ENCODE measurements around the gene CA7.
"Not testable (repeated sequence)": the region's sequence is repeated elsewhere in the genome, so short reads cannot be mapped to it uniquely, and the experiment has no call there.

CA7 gene

DNA sequence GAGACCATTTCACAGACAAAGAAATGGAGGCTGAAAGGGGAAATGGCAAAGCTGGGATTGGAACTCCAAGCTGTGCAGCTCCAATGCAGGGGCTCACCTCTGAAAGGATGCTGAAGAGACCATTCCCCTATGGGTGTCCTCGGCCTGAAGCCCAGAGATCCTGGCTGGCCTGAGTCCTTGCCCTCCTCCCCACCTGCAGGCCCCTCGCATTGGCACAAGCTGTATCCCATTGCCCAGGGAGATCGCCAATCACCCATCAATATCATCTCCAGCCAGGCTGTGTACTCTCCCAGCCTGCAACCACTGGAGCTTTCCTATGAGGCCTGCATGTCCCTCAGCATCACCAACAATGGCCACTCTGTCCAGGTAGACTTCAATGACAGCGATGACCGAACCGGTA is 2.6 kb downstream of the CA7 start:
- no peak for DNase-seq (ENCODE audit: low spot score)

DNA sequence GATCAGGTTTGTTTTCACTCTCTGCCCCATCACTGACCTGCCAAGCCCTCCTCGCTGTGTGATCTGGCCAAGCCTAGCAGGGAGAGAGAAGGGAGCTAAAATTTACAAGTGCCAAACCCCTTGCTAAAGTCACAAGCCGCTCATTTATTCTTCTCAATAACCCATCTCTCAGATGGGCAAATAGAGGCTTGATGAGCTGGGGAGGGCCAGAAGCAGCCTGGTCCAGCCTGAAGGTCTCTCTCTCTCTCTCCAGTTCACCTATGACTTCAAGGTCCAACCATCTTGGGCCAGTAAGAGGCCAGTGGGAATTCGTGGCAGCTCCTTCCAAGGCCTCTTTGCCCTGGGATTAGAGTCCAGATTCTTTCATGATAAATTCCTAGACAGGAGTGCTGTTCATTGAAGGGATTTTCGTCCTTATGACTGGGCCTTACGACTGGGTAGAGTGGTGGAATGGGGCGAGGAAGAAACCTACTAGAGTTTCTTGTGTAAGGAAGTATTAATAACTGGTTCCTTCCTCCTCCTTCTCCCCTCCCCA is 3.4 kb downstream of the CA7 start:
- DNase-seq (ENCODE audit: low spot score) = no peak

DNA sequence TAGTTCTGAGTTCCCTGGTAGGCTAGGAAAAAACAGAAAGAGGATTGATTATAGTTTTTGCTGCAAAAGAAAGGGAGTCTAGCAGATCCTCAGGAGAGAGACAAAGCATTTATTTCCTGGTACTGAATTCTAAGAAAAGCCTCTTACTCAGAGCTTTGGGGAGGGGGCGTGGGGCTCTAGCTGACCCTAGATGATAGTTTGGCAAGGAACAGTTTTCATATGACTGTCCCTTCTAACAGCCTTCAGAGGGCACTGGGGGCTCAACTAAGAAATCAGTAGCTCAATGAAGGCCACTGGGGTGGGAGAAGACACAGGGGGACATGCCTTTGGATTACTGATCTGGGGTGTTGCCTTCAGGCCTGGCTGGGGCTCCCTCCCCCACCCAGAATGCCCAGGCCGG is 4.0 kb downstream of the CA7 start:
- DNase-seq (ENCODE audit: low spot score) = no peak

DNA sequence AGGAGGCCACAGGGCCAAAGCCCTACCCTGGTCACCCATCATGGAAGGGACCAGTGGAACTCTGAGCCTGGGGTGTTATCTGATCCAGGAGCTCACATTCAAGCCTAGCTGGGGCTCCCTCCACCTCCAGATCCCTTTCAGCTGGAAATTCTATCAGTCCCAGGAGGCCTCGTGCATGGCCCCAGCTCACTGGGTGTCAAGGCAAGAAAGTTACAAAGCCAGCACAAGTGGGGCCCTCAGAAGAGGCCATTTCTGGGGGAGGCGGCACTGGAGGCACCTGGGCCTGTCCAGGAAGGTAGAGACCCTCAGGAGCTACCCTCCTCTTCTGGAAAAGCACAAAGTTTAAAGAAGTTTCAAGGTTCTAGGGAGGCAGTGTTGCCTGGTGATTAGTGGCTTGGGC is 4.8 kb downstream of the CA7 start:
- no peak for DNase-seq (ENCODE audit: low spot score)

DNA sequence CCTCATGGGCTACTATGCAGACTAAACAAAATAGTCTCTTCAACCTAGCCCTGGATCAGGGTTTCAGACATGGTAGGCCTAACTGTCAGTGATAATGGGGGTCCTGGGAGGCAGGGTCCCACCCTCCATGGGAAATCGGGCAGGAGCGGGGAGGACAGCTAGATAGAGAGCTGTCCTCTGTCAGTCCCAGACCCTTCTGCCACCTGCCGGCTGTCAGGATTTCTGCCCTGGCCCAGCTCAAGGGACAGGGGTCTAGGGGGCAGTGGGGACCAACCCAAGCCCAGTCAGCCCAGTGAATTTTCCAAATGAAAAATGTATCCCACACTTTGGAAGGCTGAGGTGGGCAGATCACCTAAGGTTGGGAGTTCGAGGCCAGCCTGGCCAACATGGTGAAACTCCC is 5.3 kb downstream of the CA7 start:
- no peak for DNase-seq (ENCODE audit: low spot score)

DNA sequence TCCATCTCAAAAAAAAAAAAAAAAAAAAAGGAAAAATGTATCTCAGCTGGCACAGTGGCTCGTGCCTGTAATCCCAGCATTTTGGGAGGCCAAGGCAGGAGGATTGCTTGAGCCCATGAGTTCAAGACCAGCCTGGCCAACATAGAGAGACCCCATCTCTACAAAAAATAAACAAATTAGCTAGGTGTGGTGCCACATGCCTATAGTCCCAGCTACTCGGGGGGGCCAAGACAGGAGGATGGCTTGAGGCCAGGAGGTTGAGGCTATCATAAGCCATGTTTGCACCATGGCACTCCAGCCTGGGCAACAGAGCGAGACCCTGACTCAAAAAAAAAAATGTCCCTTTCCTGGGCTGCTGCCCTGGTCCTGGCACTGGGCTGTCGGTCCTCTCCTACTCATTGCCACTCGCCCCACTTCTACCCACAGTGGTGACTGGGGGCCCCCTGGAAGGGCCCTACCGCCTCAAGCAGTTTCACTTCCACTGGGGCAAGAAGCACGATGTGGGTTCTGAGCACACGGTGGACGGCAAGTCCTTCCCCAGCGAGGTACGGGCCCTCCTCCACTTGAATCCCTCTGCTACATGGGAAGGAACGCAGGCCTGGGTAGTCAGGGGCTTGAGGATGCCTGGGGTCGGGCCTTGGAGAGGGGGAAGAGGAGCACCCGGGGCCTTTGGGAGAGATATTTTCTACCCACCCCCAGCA is 6.1 kb downstream of the CA7 start:
- DNase-seq (ENCODE audit: low spot score) = no peak

DNA sequence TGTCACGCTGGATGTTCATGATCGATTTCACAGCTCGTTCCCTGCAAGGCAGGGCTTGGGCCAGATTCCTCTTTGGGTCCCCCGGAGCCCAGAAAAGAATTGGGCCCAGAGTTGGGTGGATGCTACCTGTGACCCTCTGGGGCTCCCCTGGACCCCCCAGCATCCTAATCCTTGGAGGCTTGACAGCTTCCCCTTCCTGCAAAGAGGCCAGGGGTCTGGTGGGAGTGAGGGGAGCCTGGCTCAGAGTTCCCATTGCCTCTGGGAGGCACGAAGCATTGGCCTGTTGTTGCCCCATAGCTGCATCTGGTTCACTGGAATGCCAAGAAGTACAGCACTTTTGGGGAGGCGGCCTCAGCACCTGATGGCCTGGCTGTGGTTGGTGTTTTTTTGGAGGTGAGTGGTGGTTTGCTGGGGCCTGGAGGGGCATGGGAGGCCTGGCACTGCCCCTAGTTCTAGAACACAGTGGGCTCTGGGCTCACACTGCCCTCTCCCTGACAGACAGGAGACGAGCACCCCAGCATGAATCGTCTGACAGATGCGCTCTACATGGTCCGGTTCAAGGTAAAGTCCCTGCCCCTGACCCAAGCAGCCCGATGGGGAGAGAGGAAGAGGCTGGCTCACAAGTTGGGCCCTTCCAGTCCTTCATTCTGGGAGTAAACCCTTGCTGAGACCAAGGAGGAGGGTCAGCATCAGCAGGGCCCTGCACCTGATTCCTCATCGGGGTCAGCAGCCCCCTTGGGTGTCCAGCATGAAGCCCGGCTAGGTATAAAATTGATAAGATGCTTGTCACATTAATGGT is 7.2 kb downstream of the CA7 start:
- DNase-seq (ENCODE audit: low spot score) = no peak

DNA sequence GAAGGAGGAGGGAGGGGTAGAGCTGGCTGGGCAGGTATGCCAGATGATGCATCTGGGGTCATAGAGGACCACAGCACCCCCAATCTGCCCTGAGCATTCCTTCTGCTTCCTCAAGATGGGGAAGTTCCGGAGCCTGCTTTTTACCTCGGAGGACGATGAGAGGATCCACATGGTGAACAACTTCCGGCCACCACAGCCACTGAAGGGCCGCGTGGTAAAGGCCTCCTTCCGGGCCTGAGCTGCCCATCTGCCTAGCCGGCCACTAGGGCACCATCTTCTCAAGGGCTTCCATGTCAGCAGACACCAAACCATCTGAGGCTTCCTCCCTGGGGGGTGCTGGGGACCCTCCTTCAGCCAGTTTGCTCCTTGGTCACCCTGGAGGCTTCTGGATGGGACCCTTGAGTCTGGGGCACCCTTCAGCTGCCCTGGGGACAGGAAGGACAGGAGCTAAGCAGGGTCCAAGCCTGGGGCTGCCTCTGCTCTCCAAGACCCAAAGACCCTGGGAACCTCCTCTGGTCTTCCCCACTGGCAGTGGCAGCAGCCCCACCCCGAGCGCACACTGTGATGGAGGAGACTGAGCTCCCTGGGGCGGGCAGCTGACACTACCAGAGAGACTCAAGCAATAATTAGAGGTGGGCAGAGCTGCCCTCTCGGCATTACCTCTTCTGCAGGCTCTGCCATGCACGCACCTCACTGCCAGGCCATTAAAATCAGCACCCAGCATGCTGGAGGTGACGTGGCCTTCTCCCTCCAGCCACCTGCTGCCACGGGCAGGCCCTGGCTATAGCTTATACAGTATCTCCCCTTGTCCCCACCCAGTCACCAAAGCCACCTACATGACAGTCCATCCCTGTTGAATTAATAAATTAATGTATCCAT is 9.3 kb downstream of the CA7 start:
- no peak for DNase-seq (ENCODE audit: low spot score)

DNA sequence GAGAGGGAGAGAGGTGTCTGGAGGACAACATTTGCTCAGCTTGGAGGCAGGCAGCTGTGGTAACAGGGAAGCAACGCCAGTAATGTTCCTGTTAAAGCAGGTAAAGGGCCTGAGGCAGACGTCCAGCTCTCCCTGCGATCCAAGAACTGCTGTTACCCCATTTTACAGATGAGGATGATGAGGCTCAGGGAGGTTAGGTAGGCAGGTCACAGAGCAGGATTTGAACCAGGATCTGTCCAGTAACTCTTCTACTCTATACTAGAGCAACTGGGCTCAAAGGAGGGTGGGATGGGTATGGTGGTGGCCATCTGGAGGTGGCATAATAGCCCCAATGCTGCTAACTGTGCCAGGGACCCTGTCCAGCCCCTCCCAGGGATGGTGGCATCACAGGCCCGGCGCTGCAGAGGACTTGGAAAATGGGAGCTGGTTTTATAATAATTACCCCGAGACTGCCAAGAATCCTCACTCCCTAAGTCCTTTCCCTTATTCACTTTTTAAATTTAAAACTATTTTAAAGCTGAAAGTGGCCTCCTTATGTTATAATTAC is 12.0 kb downstream of the CA7 start:
- no peak for DNase-seq (ENCODE audit: low spot score)

DNA sequence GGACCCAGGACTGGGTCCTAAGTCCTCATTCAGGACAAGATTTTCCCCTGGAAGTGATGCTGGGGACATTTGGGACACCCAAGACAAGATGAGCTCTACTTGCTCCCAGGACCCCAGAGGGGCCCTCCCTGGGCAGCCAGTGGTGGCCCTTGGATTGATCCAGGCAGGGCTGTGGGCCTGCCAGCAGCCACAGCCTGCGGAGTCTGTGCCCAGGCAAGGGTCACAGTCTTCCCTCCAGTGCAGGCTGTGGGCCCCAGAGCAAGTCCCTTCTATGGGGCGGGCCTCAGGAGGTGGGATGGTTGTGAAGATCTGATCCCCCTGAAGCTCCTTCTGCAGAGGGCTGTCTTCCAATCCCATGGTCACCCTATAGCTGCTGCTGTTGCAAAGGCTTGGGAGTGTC is 12.6 kb downstream of the CA7 start:
- DNase-seq (ENCODE audit: low spot score) = no peak

DNA sequence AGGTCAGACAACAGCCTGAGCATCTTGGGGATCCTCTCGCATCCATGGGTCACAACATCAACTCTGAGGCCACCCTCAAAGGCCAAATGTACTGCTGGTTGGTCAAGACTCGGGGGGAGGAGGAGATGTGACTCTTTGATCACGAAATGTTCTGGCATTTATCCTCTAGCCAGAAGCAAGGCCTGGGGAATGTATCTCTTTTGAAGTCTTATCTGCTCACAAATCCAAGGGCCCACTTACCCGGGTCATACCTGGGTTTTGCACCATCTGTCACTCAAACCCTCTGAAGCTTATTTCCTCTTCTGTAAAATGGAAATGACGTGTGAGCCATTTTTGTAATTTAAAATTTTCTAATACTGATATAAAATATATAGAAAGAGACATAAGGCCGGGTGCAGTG is 13.2 kb downstream of the CA7 start:
- DNase-seq (ENCODE audit: low spot score) = no peak

DNA sequence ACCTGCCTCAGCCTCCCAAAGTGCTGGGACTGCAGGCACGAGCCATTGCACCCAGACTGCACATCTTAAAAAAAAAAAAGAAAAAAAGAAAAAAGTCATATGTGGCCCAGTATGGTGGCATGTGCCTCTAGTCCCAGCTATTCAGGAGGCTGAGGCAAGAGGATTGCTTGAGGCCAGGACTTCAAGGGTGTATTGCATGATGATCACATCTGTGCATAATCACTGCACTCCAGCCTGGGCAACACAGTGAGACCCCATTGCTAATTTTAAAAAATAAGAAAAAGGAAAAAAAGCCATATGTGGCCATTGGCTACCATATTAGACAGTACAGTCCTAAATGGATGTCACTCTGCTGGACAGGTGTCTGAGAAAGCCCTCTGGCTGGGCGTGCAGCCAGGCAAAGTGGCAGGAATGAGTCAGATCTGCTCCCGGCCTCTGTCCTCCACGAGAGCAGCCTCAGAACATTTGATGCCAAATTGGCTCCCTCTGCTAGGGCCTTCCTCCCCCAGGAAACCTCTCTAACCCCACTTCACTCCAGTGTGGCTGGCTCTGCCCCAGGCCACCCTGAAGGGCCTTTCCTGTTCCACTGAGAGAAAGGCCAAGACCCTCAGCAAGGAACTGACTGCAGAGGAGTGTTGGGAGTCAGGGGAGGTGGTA is 14.7 kb downstream of the CA7 start:
- DNase-seq (ENCODE audit: low spot score) = no peak

DNA sequence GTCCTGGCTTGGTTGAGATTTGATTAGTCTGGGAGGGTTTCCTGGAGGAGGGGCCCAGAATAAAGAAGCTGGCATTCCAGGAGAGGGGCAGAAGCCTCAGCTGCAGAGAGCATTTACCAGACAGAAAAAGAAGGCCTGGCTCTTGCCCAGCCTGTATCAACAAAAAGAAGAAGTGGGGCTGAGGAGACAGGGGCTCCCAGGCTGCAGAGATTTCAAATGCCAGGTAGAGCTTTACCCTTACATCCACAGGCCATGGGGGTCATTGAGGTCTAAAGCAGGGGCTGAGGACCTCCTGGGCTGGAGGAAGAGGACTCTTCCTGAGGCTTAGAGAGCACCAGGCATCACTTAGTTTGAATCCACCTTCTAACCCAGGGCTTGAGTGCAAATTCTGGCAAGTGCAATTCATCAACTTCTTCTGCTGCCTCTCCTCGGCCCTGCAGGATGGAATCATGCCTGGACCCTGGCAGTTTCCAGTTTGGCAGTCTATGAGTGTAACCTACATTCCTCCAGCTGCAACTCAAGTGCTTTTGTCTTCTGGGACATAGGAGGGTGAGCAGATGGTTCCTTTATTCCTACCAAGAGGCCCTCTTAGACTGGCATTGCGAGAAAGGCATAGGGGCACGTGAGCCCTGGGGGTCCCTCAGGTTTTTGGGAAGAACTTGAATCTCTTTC is 15.3 kb downstream of the CA7 start:
- DNase-seq (ENCODE audit: low spot score) = no peak

DNA sequence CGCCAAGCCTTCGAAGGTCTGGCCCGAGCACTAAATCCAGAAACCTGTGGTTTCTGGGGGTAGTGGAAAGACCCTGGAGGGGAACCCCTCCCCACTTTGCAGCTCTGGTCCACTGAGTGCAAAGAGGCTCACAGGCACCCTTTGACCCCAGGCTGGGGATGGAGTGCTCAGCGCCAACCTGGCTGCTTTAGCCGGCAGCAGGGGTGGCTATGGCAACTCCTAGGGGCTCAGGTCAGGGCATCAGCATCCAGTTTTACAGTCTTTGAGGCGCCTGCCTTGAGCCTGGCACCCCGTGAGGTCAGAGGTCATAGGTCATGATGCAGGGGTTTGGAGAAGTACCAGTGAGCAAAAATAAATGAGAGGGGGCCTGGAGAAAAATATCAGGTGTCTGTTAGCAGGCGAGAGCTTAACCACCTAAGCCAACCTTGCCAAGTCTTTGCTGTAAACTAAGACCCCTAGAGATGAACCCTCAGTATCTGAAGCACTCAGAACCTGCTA is 17.9 kb downstream of the CA7 start:
- no peak for DNase-seq (ENCODE audit: low spot score)

DNA sequence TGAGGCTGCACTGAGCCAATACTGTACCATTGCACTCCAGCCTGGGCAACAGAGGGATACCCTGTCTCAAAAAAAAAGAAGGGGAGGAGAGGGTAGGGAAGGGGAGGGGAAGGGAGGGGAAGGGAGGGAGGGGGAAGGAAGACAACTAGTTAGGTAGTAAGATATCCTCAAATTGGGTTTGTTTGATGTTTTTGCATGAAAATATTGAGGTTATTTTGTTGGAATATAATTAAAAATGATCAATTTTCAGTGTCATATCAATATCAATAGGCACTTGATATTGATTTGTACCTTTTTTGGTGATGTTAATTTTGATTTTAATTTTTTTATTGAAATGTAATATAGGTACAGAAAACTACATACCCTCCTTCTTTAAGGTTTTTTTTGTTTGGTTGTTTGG is 19.5 kb downstream of the CA7 start:
- DNase-seq (ENCODE audit: low spot score) = no peak

DNA sequence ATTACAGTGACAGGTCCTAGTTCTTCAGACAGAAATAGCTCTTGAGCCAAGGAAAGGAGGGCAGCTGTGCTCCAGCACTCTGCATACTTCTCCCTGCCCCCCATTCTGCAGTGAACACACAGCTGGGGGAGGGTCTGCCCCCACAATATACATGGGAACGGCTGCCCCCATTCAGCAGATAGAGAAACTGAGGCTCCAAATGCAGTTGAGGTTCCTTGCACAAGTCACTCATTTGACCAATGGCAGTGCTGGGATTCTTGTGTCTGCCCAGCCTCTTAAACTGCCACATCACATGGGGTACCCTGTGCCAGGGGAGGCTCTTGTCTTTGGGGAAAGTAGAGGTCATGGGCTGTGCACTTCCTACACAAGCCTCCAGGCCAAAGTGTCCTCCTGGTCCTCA is 25.2 kb downstream of the CA7 start:
- DNase-seq (ENCODE audit: low spot score) = no peak

DNA sequence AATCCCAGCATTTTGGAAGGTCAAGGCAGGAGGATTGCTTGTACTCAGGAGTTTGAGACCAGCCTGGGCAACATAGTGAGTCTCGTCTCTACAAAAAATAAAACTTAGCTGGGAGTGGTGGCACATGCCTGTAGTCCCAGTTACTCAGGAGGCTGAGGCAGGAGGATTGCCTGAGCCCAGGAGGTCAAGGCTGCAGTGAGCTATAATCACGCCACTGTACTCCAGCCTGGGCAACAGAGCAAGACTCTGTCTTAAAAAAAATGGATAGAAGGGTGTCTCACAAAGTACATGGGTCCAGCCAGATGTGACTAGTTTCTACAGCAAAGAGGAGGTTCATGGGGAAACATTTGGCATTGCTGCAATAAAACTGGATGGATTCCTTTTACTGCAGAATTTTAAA is 27.1 kb downstream of the CA7 start:
- DNase-seq (ENCODE audit: low spot score) = not testable (repeated sequence)

DNA sequence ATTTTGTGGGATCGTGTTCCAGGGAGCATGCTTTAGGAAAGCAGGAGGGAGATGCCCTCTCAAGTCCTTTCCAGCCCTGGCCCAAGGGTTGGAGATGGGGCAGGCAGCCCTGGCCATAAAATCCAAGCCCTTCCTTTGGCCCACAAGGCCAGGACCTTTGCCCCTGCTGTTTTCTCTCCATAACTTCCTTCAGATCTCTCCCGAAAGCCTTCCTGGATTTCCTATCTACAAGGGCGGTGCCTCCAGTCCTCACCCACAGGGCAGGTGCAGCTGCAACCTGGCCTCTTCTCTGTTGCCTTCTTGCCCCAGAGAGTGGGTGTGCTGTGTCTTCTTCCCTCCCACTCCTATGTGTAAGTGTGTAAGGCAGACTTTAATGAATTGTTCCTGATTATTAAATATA is 27.6 kb downstream of the CA7 start:
- no peak for DNase-seq (ENCODE audit: low spot score)

DNA sequence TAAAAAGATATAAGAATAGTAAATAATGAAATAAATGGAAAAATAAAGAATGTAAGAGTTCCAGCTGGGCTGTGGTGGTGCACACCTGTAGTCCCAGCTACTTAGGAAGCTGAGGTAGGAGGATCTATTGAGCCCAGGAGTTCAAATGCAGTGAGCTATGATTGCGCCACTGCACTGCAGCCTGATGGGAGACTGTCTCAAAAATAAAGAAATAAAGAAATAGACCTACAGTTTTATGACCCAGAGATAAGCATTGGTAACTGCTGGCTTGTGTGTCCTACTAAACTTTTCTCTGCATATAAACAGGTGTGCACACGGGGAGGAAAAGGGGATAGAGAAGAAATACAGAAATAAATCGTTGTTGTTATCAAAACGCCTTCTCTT is 28.3 kb downstream of the CA7 start:
- no peak for DNase-seq (ENCODE audit: low spot score)

DNA sequence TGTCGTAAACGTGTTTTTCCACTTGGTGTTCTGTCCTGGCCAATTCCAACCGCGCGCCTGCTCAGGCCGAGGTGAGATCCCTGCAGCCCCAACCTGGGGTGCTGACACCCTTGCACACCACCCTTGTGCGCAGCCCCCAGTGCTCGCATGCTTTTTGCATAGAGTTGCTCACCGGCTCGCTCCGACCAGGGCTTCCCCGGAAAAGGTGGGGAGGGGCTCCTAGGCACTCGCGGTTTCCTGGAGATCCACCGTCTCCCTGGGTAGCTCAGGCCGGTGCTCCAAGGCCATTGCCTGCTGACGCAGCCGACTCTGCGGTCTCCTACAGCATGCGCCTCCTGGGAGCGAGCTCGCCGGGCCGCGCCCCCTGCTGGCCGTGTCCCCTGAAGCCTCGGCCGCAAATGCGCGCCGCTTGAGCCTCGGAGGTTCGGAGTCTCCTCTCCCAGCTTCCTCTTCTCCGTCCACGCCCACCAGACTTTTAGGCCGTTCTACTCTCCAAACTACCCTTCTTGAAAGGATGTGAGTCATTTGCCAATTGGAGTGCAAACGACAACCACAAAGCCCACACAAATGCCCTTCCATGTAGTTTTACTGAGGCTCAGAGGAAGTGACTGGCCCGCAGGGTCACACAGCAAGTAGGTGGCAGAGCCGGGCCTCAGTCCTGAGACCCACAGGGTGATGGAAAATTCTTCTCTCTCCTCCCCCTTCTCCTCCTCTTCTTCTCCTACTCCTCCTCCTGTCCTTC is 28.9 kb downstream of the CA7 start:
- peak; percentile 89 for DNase-seq (ENCODE audit: low spot score)
